ENCODE measurements around the gene LDB1.
A peak's percentile ranks its signal among the peaks of the same experiment; 100 is the strongest.

The LDB1 gene

GRCh38 chr10:102135956-102136526 is 15.9 kb upstream of the LDB1 start:
- DNase-seq (ENCODE audit: low read depth, low spot score) = no peak

- DNase-seq (ENCODE audit: low read depth, low spot score) = no peak
Observed at GRCh38 chr10:102134416-102134815, 14.2 kb upstream of the LDB1 start.

- no peak for DNase-seq (ENCODE audit: low read depth, low spot score)
Observed at GRCh38 chr10:102133373-102134195, 13.4 kb upstream of the LDB1 start.

GRCh38 chr10:102132563-102133372 is 12.6 kb upstream of the LDB1 start, which contains the start of gene PPRC1:
Gene PPRC1, plus strand, starts transcription at chr10:102133040. Its CDS starts 29 bp downstream, at chr10:102133069.
- peak; percentile 97 for DNase-seq (ENCODE audit: low read depth, low spot score)

GRCh38 chr10:102132193-102132562 is 12.0 kb upstream of the LDB1 start:
- DNase-seq (ENCODE audit: low read depth, low spot score) = no peak

GRCh38 chr10:102131286-102132170 is 11.4 kb upstream of the LDB1 start:
- no peak for DNase-seq (ENCODE audit: low read depth, low spot score)

GRCh38 chr10:102123223-102123622 is 3.1 kb upstream of the LDB1 start:
- no peak for DNase-seq (ENCODE audit: low read depth, low spot score)

GRCh38 chr10:102122450-102122849 is 2.3 kb upstream of the LDB1 start:
- no peak for DNase-seq (ENCODE audit: low read depth, low spot score)

- DNase-seq (ENCODE audit: low read depth, low spot score) = no peak
Observed at GRCh38 chr10:102121739-102122372, 1.7 kb upstream of the LDB1 start.

- peak; percentile 63 for DNase-seq (ENCODE audit: low read depth, low spot score)
Observed at GRCh38 chr10:102120991-102121738, 997 bp upstream of the LDB1 start.

- no peak for DNase-seq (ENCODE audit: low read depth, low spot score)
Observed at GRCh38 chr10:102119417-102120141, 589 bp downstream of the LDB1 start.

- no peak for DNase-seq (ENCODE audit: low read depth, low spot score)
Observed at GRCh38 chr10:102118867-102119266, 1.3 kb downstream of the LDB1 start.

- peak; percentile 82 for DNase-seq (ENCODE audit: low read depth, low spot score)
Observed at GRCh38 chr10:102117391-102118159, 2.6 kb downstream of the LDB1 start.

GRCh38 chr10:102116656-102117055 is 3.5 kb downstream of the LDB1 start:
- no peak for DNase-seq (ENCODE audit: low read depth, low spot score)

- no peak for DNase-seq (ENCODE audit: low read depth, low spot score)
Observed at GRCh38 chr10:102115775-102116174, 4.4 kb downstream of the LDB1 start.

GRCh38 chr10:102114861-102115618 is 5.1 kb downstream of the LDB1 start:
- no peak for DNase-seq (ENCODE audit: low read depth, low spot score)

- no peak for DNase-seq (ENCODE audit: low read depth, low spot score)
Observed at GRCh38 chr10:102113956-102114857, 6.0 kb downstream of the LDB1 start.
